Pancreas (tissue), 10 donors: ENCODE data around the gene MAPK11. TPM values are rescaled to one million over a fixed set of nuclear protein-coding genes. Genes with fewer than 3 reads are reported as not detected.

Source experiments
- ATAC-seq, 4 donors: fragments of 200-7000 bp; cut with Tn5 transposase; one replicate each; pipeline versions ENCODE4 v1.8.0 to v1.9.1; 2020; ENCODE audit warnings: mild to moderate bottlenecking in 4 of 4, moderate library complexity in 4 of 4
- DNase-seq, 6 donors: peaks; one replicate each; pipeline ENCODE4 v3.0.0-alpha.2; 2020
- FAIRE-seq: peaks from 2 replicates; lab custom pipeline; 2012; peaks lifted over from hg19 to GRCh38; lab: Jason Lieb, UNC
- H3K27ac ChIP-seq, 4 donors: fragments of 200-600 bp; sonication (generic); 1 replicate in 3 of 4; 2 replicates in 1 of 4; pipeline versions ENCODE4 v1.5.0 to v1.8.0; 2020
- H3K27me3 ChIP-seq, 4 donors: fragments of 200-600 bp; one replicate each; pipeline ENCODE4 v1.8.0; 2021
- H3K36me3 ChIP-seq, 3 donors: fragments of 200-600 bp; sonication (generic) in 1 of 3; one replicate each; pipeline versions ENCODE4 v1.5.0 to v1.8.0; 2020 to 2021
- H3K4me1 ChIP-seq, 3 donors: fragments of 200-600 bp; one replicate each; pipeline ENCODE4 v1.8.0; 2021
- H3K4me3 ChIP-seq, 4 donors: fragments of 200-600 bp; sonication (generic) in 2 of 4; one replicate each; pipeline versions ENCODE4 v1.5.0 to v1.8.0; 2020 to 2021
- H3K9me3 ChIP-seq, 4 donors: fragments of 200-600 bp; one replicate each; pipeline ENCODE4 v1.8.0; 2021
- CTCF ChIP-seq, 4 donors: fragments of 200-600 bp; sonication (generic) in 3 of 4; IDR thresholded peaks; one replicate each; pipeline versions ENCODE4 v1.5.0 to v1.8.0; 2021; ENCODE audit warnings: antibody characterized with exemption in 4 of 4
- WGBS, 2 donors: extraction: QIAGEN DNeasy Blood & Tissue Kit; methylation state at CpG; one replicate each; pipeline ENCODE4 v1.1.7; 2013; 5-methylcytosine and 5-hydroxymethylcytosine counted together
- intact Hi-C, 3 donors: fragments of 100-400 bp; cut with DNase I; formaldehyde crosslinking; loops; one replicate each; pipeline versions ENCODE4 v1.11.1 to v1.14.2; 2022
- polyA plus RNA-seq, 2 donors: library from polyadenylated mRNA; stranded (reverse); fragments of 200-250 nt; gene quantifications; one replicate each; pipeline ENCODE4 v1.2.3, GENCODE V29; 2013
- total RNA-seq, 6 donors: library from RNA; stranded (reverse); fragmentation: NEBNext Ultra II Directional in 4 of 6; extraction: Animal tissue kit (Norgen Biotek cat#: 25700) in 4 of 6; gene quantifications; one replicate each; pipeline versions ENCODE4 v1.2.1 to v1.2.4, GENCODE V29; 2021 to 2023
- donor health status: healthy with polysubstance abuse.
- donor health status: DM: no; HTN: no; CAD: no; lungs with moderate emphysema.
- donor health status: DM: no; HTN: no; CAD: no.
- donor health status: control.
- donor health status: control.
- donor health status: Bipolar disorder and iron deficiency.
- donor health status: DM: yes; HTN: yes; CAD: no.
- donor health status: DM: no; HTN: no; CAD: no.
- donor health status: DM: no; HTN: no; CAD: no.
- donor health status: DM: yes; HTN: yes; CAD: no.

MAPK11 gene
- total and polyA plus RNA-seq, 8 donors: 1.3 to 22.2 (median 3.2) TPM

GRCh38 chr22:50317674-50318073, 47.5 kb upstream of the MAPK11 start:
- DNase-seq (no peak), FAIRE-seq (no peak), ATAC-seq (no peak)
- Histone ChIP-seq H3K27ac (no peak overlapping the region), H3K36me3 (no peaks in the 10 kb centered on the region), H3K9me3 (no peaks in the 10 kb centered on the region), H3K4me3 (no peak overlapping the region), H3K4me1 (no peaks in the 10 kb centered on the region), H3K27me3 (no peaks in the 10 kb centered on the region)
- 88 to 90% methylated on average over 5 to 7 of the region's 7 CpGs for WGBS, 2 donors
- intact Hi-C loops: no loop called here
- TF ChIP-seq CTCF (IDR thresholded peaks at IDR 0.05): no peak

GRCh38 chr22:50317178-50317577, 47.0 kb upstream of the MAPK11 start:
- 88 to 89% methylated on average over 7 to 9 of the region's 9 CpGs for WGBS, 2 donors

GRCh38 chr22:50316114-50317065, 46.2 kb upstream of the MAPK11 start:
- no peaks in the 10 kb centered on the region for H3K9me3 ChIP-seq
- WGBS, 2 donors: 84 to 90% methylated on average over 28 to 29 of the region's 45 CpGs
- no peak for TF ChIP-seq CTCF (IDR thresholded peaks at IDR 0.05)
- H3K4me3 ChIP-seq: no peak overlapping the region
- no peaks in the 10 kb centered on the region for H3K36me3 ChIP-seq
- H3K27ac ChIP-seq: no peak overlapping the region
- no peaks in the 10 kb centered on the region for H3K27me3 ChIP-seq
- FAIRE-seq (no peak), ATAC-seq (no peak), DNase-seq (peak in 1 of 6 donors; percentile 37)
- intact Hi-C loops: no loop called here
- no peaks in the 10 kb centered on the region for H3K4me1 ChIP-seq

More at GRCh38 chr22:50317178-50317577, 47.0 kb upstream of the MAPK11 start:
- TF ChIP-seq CTCF (IDR thresholded peaks at IDR 0.05): no peak
- ATAC-seq (no peak), FAIRE-seq (no peak), DNase-seq (no peak)
- Histone ChIP-seq H3K27ac (no peak overlapping the region), H3K4me3 (no peak overlapping the region), H3K9me3 (no peaks in the 10 kb centered on the region), H3K4me1 (no peaks in the 10 kb centered on the region), H3K36me3 (no peaks in the 10 kb centered on the region), H3K27me3 (no peaks in the 10 kb centered on the region)
- intact Hi-C loops: no loop called here

- H3K9me3 ChIP-seq: no peaks in the 10 kb centered on the region
These were observed 45.3 kb upstream of the MAPK11 start for GRCh38 chr22:50315289-50316113.

More at GRCh38 chr22:50315289-50316113, 45.3 kb upstream of the MAPK11 start:
- intact Hi-C loops: no loop called here
- ATAC-seq (no peak), DNase-seq (no peak), FAIRE-seq (no peak)
- Histone ChIP-seq H3K27ac (no peak overlapping the region), H3K4me3 (no peak overlapping the region), H3K27me3 (no peaks in the 10 kb centered on the region), H3K36me3 (no peaks in the 10 kb centered on the region), H3K4me1 (no peaks in the 10 kb centered on the region)
- WGBS, 2 donors: 91% methylated on average over 18 of the region's 18 CpGs
- TF ChIP-seq CTCF (IDR thresholded peaks at IDR 0.05): no peak
